HG02981 (cell line): ENCODE measurements around the gene NEO1.

Source experiments
- ATAC-seq: cut with Tn5 transposase; IDR thresholded peaks from one replicate; pipeline ENCODE4 v1.9.1; 2021; ENCODE audit warnings: mild to moderate bottlenecking, moderate library complexity; ENCODE audit not compliant: unreplicated experiment

The NEO1 gene

DNA sequence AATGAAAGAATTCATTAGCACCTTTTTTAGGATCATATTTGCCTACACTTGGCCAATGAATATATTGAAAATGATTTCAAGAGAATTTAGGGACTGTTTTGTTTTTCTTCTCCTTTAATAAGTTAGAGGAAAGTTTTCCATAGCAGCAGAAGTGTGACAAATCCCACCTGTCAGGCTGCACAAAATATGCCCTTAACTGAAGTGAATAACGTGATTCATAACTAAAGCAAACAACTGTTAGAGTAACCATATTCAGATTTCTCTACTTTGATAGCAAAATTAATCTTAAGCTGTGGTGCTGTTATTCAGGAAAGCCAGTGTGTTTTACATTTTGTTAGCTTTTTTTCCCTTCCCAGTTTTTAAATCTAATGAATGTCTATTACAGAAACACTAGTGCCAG lies 195.1 kb downstream of the NEO1 start:
- no peak for ATAC-seq

GRCh38 chr15:73249499-73249898 lies 197.2 kb downstream of the NEO1 start:
- ATAC-seq: no peak

- ATAC-seq: no peak
Observed at GRCh38 chr15:73254598-73254997, 202.3 kb downstream of the NEO1 start.

GRCh38 chr15:73258271-73259108 lies 206.2 kb downstream of the NEO1 start:
- peak; percentile 51 for ATAC-seq

GRCh38 chr15:73264881-73265280 lies 212.6 kb downstream of the NEO1 start:
- no peak for ATAC-seq

DNA sequence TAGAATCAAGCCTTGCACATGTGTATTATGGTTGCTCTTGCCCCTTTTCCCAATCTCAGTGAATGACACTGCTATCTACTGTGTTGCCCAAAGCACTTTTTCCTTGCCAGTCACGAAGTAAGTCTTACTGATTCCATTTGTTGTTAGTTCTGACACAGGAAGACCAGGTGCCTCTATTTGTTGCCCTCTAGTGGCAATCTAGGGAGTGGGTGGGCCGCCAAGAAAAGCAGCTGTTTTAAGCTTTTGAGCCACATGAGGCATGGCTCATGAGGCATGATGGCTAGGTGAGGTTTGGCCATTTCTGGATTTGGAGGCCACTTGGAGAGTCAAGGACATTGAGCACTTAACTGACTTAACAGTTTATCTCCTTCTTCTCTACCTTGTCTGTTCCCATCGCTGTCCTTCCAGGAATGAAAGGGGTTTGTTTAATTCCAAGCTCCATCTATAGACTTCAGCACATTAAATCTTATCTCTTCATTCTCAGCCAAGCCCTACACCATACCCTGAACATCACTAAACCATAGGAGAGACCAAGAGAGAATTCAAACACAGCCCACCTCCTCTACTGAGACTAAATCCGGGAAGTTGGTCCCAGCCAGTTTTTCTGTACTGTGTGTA lies 213.4 kb downstream of the NEO1 start:
- no peak for ATAC-seq

DNA sequence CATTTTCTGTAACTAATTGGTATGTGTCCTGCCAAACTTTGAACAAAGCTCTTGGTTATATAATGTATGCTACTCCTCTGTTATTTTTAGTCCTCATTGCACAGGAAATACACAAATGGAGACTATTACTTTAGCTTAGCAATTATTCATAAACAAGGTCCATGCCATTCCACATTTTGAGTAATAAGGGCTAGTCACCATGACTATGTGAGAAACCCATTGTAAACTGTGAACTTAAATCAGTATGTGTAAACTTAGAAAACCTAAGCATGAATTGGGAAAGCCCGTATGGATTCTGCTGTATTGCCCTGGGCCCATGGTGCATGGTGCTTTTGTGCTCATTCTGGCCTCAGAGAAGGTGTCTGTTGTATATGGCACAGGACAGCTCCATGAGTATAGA lies 216.2 kb downstream of the NEO1 start:
- no peak for ATAC-seq

GRCh38 chr15:73270366-73271097 lies 218.3 kb downstream of the NEO1 start:
- ATAC-seq: no peak

- no peak for ATAC-seq
Observed at GRCh38 chr15:73273181-73274002, 221.1 kb downstream of the NEO1 start.

DNA sequence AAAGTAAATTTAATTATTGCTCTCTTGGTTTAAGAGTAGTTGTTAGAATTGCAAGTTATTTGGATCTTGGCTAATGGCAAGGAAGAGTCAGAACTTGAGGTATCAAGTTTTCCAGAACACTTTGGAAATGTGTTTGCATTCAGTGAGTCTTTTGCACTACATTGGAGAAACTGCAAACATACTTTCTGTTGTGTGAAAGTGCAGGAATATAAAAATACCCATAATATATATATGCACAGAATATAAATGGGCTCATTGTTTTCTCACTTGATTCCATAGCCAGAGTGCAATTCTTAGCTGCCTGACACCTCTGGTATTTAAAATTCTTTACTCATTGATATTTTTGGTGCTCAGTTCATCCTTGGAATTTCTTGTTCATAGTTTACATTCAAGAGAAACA lies 223.6 kb downstream of the NEO1 start:
- ATAC-seq: no peak

- no peak for ATAC-seq
Observed at GRCh38 chr15:73282567-73283365, 230.5 kb downstream of the NEO1 start.

GRCh38 chr15:73283366-73283962 lies 231.2 kb downstream of the NEO1 start:
- ATAC-seq: no peak

- no peak for ATAC-seq
Observed at GRCh38 chr15:73284090-73284716, 231.9 kb downstream of the NEO1 start.

GRCh38 chr15:73286311-73286710 lies 234.0 kb downstream of the NEO1 start:
- ATAC-seq: no peak

- ATAC-seq: no peak
Observed at GRCh38 chr15:73287019-73287418, 234.8 kb downstream of the NEO1 start.

- ATAC-seq: no peak
Observed at GRCh38 chr15:73291441-73291840, 239.2 kb downstream of the NEO1 start.

DNA sequence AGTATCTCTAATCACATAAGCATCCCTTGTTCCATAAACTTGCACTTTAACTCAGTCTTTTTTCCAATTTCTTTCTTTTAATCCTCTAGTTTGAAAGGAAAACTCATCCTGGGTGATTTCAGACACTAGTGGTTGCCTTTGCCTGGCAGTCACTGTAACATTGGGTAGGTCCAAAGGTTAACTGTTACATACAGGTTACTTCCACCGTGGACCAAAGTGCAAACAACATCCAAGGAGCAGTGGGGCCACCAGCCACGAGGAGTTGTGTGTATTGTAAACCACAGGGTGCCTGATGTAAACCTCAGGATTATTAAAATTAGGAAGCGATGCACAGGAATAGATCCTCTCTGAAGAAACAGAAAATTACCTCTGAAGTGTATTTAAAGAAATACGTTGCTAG lies 241.5 kb downstream of the NEO1 start:
- no peak for ATAC-seq

- no peak for ATAC-seq
Observed at GRCh38 chr15:73295630-73296286, 243.5 kb downstream of the NEO1 start.
